RPMI8226 (cell line): ENCODE results near the gene MMD.
"Not testable (repeated sequence)": the region's sequence is repeated elsewhere in the genome, so short reads cannot be mapped to it uniquely, and the experiment has no call there.

Experiments used
- DNase-seq: peaks from one replicate; pipeline ENCODE4 v3.0.0-alpha.2; 2015

The MMD gene

GRCh38 chr17:55421179-55421934, at the start of gene MMD:
TSS of gene MMD (minus strand) at chr17:55421835. CDS start at chr17:55421695, 140 bp downstream.
- no peak for DNase-seq

- DNase-seq, result peak; percentile 34
These were observed 45.0 kb upstream of the MMD start for GRCh38 chr17:55466671-55467070.

GRCh38 chr17:55465771-55466170, 44.1 kb upstream of the MMD start:
- DNase-seq, result not testable (repeated sequence)

DNA sequence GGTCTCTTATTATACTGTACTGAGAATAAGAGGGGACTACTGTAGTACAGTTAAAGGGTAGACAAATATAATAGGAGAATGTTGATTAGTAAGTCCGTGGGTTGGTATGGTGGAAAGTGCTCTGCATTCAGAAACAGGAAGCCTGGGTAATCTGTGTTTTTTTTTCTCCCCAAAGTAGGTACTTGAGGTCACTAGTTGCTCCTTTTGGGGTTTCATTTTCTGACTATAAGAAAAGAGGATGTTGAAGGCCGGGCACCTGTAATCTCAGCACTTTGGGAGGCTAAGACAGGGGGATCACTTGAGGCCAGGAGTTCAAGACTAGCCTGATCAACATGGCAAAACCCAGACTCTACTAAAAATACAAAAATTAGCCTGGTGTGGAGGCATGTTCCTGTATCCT, 42.0 kb upstream of the MMD start:
- DNase-seq, result peak; percentile 25

- no peak for DNase-seq
These were observed 41.1 kb upstream of the MMD start for GRCh38 chr17:55462711-55463110.

DNA sequence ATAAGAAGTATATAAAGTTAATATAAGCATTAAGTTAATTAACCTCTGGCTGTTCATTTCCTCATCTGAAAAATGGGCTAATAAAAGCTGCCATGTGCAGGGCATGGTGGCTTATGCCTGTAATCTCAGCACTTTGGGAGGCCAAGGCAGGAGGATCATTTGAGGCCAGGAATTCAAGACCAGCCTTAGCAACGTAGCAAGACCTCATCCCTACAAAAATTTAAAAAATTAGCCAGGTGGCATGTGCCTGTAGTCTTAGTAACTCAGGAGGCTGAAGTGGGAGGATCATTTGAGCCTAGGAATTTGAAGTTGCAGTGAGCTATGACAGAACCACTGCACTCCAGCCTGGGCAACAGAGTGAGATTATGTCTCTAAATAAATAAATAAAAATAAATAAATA, 40.6 kb upstream of the MMD start:
- no peak for DNase-seq

- DNase-seq, result no peak
These were observed 37.3 kb upstream of the MMD start for GRCh38 chr17:55458978-55459377.

DNA sequence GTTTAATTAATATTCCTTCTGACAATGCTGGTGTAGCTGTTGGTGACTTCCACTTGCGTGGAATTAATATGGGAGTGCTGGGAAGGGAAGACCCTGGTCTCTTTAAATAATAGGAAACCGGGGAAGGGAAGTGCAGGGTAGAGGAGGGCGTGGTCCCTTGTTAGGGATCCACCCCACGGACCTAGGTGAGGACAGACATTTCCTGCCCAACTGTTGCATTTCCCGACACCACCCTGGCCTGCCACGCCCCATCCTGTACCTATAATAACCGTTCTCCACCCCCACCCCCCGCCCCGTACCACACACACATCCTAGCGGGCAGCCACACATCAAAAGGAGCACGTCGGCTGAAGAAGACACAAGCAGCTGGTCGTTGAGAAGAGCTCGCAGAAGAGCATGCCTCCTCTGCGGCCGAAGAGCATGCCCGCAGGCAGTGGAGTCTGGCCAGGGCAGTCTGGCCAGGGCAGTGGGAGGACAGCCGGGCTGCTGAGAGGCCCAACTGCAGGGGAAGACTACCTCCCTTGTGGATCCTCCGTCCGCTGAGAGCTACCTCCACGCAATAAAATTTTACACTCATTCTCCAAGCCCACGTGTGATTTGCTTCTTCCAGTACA, 36.8 kb upstream of the MMD start:
- DNase-seq, result no peak

DNA sequence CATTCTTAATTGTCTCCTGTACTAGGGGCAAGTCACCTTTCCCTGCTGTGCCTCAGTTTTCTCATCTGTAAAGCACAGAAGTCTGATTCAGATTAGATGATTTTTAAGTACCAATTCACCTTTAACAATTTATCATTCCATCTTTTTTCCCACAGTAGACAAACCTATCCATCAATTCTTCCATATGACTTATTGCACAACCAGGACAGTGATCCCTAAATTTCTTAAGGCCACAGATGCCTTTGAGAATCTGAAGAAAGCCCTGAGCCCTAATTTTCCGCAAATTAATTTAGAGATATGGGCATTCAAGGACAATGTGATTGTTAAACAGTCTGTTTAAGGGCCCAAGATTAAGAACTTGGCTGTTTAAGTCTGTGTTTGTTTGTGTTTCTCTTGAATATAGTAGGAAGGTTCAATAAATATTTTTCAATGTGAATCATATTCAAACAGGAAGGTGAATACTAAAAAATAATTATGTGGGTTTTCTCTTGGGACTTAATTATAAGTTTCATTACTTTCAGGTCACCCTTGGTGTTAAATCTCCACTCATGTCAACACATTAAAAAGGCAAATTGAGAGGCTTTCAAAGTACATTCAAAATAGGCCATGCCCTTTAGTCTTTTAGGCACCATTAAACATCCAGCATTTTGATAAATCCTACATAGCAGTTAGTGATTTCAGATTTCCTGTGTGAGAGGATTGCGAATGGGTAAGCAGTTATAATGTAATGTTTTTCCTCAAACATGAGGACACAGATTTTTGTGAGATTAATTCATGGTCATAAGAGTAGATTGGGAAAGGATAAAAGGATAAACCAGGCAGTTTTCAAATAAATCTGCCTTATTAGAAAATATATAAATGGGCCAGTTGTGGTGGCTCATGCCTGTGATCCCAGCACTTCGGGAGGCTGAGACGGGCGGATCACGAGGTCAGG, 34.9 kb upstream of the MMD start:
- DNase-seq, result no peak

GRCh38 chr17:55454906-55455474, 33.4 kb upstream of the MMD start:
- DNase-seq, result no peak

GRCh38 chr17:55453839-55454557, 32.4 kb upstream of the MMD start:
- DNase-seq, result peak; percentile 33

DNA sequence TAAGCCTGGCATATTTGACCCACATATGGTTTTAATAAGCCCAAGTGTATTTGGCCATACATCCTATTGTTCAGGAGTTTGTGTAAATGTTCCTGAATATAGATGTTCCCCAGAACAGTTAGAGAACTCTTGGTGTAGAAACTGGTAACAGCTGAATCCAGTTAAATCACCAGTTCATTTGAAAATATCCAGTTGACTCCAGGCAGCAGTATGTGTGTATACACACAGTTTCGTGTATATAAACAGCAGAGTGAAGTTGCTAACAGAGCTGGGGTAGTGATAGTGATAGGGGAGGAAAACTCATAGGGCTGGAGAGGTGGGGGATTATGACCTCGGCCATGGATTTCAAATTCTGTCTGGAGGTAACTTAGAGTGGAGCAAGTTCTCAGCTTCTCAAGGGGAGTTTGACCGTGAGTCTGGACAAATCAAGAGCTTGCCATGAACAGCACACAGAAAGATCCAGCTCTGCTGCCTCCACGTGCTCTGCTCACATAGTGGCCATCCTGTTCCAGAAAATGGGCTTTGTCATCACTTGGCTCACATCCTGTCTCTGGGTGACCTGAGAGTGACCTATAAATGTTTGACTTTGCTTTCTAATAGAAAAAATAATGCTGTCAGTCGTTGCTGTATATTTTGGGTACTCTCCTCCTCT, 30.6 kb upstream of the MMD start:
- peak; percentile 88 for DNase-seq

GRCh38 chr17:55451758-55452138, 30.1 kb upstream of the MMD start:
- no peak for DNase-seq

- no peak for DNase-seq
These were observed 29.6 kb upstream of the MMD start for GRCh38 chr17:55451203-55451641.

DNA sequence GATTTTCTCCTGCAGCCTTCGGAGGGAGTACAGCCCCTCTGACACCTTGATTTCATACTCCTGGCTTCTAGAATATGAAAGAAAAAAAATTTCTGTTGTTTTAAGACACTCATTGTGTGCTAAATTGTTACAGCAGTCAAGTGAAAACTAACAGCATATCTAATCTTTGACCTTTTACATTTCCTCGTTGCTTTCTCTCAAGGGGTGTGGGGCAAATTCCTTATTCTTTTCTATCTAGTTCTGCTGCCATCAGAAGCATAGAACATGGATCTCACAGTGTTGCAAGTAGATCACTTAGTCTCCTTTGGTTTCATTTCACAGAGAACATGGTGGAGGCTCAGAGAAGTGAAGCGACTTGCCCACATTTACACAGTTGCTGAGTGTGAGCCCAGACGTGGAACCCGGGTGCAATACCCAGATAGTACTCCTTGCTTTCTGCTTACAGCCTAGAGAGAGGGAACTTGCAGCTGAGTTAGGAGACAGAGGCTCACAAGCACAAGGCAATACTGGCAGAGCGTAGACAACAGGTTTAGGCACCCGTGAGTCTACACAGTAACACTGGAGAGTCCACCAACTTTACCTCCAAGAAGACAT, 28.7 kb upstream of the MMD start:
- DNase-seq, result no peak

DNA sequence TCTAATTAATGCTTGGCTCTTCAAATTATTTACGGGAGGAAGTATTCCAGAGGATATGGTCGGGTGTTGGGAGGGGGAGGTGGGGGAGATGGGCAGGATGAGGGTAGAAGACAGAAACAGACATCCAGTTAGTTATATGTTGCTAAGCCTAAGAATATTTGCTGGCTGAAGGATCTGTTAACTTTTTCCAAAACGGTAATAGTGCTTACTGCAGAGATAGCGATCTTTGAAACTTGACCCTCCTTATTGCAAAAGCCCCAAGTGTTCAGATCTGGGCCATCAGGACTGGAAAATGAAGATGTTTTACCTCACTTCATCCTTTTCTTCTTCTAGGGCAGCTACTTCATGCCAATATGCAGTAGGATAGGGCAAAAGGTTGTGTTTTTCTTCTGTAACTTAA, 27.0 kb upstream of the MMD start:
- DNase-seq, result no peak

GRCh38 chr17:55446581-55447205, 25.1 kb upstream of the MMD start:
- DNase-seq, result no peak

GRCh38 chr17:55446004-55446403, 24.4 kb upstream of the MMD start:
- not testable (repeated sequence) for DNase-seq

GRCh38 chr17:55444471-55445441, 23.1 kb upstream of the MMD start:
- DNase-seq, result no peak

GRCh38 chr17:55443904-55444303, 22.3 kb upstream of the MMD start:
- no peak for DNase-seq
